Measurements from ENCODE around the gene EYA4. TPM values are rescaled to one million over a fixed set of nuclear protein-coding genes. Genes with fewer than 3 reads are reported as not detected.

Gene EYA4
- total RNA-seq, 4 donors from 2014 or later: 0.09 to 1.1 (median 0.61) TPM

DNA sequence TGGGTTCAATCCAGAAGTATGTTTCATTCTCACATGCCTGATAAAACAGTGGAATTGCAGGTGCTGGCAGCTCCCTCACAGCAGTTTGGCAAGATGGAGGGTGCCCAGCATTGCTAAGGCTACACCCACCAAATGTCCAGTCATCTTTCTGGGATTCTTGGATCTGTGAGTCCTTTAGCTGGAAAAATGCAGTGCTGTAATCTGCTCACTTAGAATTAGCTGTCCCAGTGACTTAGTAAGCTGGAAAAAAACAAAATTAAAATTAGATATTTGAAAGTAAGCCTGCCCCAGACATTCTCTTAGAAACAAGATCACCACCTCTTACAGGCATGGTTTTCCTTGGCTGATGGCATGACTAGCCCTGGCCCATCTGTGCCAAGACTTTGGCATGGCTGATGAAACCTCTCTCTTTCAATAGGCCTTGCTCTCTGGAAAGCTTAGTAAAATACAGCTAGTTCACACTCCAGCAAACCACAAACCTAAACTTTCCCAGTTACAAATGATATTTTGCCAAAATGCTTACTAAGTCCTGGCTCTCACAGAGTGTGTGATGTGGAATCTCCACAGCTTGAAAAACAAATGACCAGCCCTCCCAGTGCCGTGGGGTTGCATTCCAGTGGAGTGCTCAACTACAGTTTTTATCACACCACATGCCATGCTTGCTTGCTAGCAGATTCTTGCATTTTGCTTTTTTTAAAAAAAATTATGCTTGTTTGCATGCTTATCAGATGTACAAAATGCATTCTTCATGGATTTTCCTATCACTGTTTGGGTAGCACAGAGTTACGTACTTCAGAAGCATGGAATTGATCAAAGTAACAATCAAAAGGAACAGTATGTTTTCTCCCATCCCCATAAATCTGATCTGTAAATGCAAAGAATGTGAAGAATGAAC, 261.5 kb downstream of the EYA4 start:
- Histone ChIP-seq H3K27ac (peak overlapping the region in 2 of 4 donors; percentile 50 to 69), H3K36me3 (no peaks in the 10 kb centered on the region), H3K4me3 (no peak overlapping the region), H3K27me3 (no peaks in the 10 kb centered on the region), H3K4me1 (peaks cover 0 to 13% (median 4%) of the 10 kb centered on the region in 3 donors), H3K9me3 (no peaks in the 10 kb centered on the region)
- DNase-seq: no peak
- intact Hi-C loops (cut with DNase I): no loop called here
- 57 to 68% methylated on average over 2 of the region's 2 CpGs for WGBS, 2 donors
- TF ChIP-seq, protein P1, sequence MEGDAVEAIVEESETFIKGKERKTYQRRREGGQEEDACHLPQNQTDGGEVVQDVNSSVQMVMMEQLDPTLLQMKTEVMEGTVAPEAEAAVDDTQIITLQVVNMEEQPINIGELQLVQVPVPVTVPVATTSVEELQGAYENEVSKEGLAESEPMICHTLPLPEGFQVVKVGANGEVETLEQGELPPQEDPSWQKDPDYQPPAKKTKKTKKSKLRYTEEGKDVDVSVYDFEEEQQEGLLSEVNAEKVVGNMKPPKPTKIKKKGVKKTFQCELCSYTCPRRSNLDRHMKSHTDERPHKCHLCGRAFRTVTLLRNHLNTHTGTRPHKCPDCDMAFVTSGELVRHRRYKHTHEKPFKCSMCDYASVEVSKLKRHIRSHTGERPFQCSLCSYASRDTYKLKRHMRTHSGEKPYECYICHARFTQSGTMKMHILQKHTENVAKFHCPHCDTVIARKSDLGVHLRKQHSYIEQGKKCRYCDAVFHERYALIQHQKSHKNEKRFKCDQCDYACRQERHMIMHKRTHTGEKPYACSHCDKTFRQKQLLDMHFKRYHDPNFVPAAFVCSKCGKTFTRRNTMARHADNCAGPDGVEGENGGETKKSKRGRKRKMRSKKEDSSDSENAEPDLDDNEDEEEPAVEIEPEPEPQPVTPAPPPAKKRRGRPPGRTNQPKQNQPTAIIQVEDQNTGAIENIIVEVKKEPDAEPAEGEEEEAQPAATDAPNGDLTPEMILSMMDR (IDR thresholded peaks at IDR 0.05): no peak
- TF ChIP-seq POLR2A (IDR thresholded peaks at IDR 0.05): no peak

DNA sequence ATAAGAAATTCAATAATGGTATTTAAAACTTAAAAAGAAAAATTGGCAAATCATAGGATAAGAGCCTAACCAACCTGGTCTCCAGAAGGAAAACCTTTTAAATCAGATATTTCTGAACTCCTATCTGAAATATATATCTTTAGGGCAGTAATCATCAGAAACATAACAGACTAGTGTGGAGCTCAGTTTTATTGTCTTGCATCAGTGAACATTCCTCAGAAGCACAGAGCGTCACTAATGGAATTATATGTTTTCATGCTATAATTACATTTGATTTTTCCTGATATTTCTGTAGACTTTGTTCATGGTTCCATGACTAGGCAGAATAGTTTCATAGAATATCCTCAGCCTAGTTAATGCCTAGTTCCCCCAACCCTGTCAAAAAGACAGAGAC, 262.2 kb downstream of the EYA4 start:
- DNase-seq: no peak
- WGBS, 2 donors: 83 to 85% methylated on average over 1 of the region's 1 CpG
- Histone ChIP-seq H3K27ac (no peak overlapping the region), H3K4me1 (peaks cover 0 to 13% (median 4%) of the 10 kb centered on the region in 3 donors), H3K36me3 (no peaks in the 10 kb centered on the region), H3K9me3 (no peaks in the 10 kb centered on the region), H3K27me3 (no peaks in the 10 kb centered on the region), H3K4me3 (no peak overlapping the region)
- intact Hi-C loops (cut with DNase I): no loop called here
- TF ChIP-seq POLR2A (IDR thresholded peaks at IDR 0.05): no peak
- TF ChIP-seq, protein P1 (IDR thresholded peaks at IDR 0.05): no peak

DNA sequence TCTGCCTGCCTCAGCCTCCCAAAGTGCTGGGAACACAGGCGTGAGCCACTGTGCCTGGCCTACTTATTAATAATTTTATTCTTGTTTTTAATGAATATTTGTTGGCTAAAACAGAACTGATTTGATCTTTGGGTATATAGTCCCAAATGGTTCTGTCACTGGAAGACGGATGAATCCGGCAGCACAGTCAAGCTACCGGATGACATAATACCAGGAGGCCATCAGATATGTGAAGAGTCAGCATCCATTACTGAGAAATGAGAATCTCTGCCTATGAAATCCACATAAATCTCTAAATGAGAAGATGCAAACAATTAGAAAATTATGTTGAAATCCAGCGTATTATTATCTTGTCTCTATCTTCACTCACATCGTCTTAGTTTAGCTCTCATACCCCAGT, 263.0 kb downstream of the EYA4 start:
- TF ChIP-seq POLR2A (IDR thresholded peaks at IDR 0.05): no peak
- TF ChIP-seq, protein P1 (IDR thresholded peaks at IDR 0.05): no peak
- intact Hi-C loops (cut with DNase I): no loop called here
- no peak overlapping the region for H3K4me3 ChIP-seq

DNA sequence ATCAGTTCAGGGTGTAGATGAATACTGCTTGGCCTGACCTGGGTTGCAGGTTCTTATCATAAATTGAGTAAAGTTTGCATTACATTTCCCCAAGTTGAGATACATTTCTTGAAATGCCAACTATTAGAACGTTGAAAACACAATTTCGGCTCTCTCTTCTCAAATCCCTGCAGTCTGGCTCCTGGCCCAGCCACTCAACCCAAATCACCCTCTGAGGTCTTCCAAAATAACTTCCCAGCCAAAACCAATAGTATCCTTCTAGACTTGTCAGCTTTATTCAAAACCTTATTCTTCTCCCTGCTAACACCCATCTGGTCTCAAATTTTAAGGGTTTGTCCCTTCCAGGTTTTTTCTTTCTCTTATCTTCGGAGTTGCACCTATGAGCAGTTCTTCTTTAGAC, 263.6 kb downstream of the EYA4 start:
- H3K9me3 ChIP-seq: no peaks in the 10 kb centered on the region
- peaks cover 0 to 13% (median 4%) of the 10 kb centered on the region in 3 donors for H3K4me1 ChIP-seq
- TF ChIP-seq POLR2A (IDR thresholded peaks at IDR 0.05): no peak
- TF ChIP-seq, protein P1 (IDR thresholded peaks at IDR 0.05): no peak
- no peaks in the 10 kb centered on the region for H3K27me3 ChIP-seq
- intact Hi-C loops (cut with DNase I): no loop called here
- no peak for DNase-seq
- no peak overlapping the region for H3K27ac ChIP-seq
- no peaks in the 10 kb centered on the region for H3K36me3 ChIP-seq
- H3K4me3 ChIP-seq: no peak overlapping the region
- 53 to 65% methylated on average over 3 of the region's 3 CpGs for WGBS, 2 donors

More for the DNA sequence above, 263.0 kb downstream of the EYA4 start:
- no peaks in the 10 kb centered on the region for H3K27me3 ChIP-seq
- DNase-seq: no peak
- H3K9me3 ChIP-seq: no peaks in the 10 kb centered on the region
- no peaks in the 10 kb centered on the region for H3K36me3 ChIP-seq
- no peak overlapping the region for H3K27ac ChIP-seq
- H3K4me1 ChIP-seq: peaks cover 0 to 13% (median 4%) of the 10 kb centered on the region in 3 donors
- WGBS, 2 donors: 81 to 90% methylated on average over 6 of the region's 6 CpGs

DNA sequence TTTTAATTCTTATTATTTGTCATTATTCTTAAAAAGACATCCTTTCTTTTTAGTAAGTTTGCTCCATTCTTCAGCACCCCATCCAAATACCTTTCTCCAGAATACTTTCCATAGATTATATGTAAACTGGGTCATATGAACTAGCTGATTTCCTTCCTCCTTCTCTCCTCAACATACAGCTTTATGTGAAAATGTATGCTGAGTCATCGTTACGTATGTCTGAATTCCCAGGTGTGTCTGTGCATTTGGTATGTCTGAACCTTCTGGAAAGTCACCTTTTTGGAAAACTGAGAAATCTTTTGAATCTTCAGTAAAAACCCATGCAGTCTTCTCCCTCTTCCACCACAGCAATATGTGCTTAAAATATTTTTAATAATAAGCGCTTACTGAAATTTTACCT, 264.5 kb downstream of the EYA4 start:
- intact Hi-C loops (cut with DNase I): no loop called here
- H3K9me3 ChIP-seq: no peaks in the 10 kb centered on the region
- H3K4me1 ChIP-seq: peaks cover 0 to 13% (median 4%) of the 10 kb centered on the region in 3 donors
- no peak for DNase-seq
- H3K36me3 ChIP-seq: no peaks in the 10 kb centered on the region
- H3K27me3 ChIP-seq: no peaks in the 10 kb centered on the region
- 70 to 84% methylated on average over 3 of the region's 3 CpGs for WGBS, 2 donors
- no peak overlapping the region for H3K27ac ChIP-seq
- TF ChIP-seq POLR2A (IDR thresholded peaks at IDR 0.05): no peak
- TF ChIP-seq, protein P1 (IDR thresholded peaks at IDR 0.05): no peak
- H3K4me3 ChIP-seq: no peak overlapping the region

All from esophagus squamous epithelium (tissue), 5 donors.